RPMI7951 (cell line): ENCODE results near the gene FAXC. TPM values are rescaled to one million over a fixed set of nuclear protein-coding genes. Genes with fewer than 3 reads are reported as not detected.

Experiments
- total RNA-seq: library from RNA; depleted of rRNA; stranded (reverse); fragments of >200 nt; shearing (Covaris generic); gene quantifications from 2 replicates; pipeline ENCODE4 v1.2.3, GENCODE V29; 2014; rRNA removed

Gene FAXC
- total RNA-seq, 1 experiment from 2014 or later = 1.8 TPM

Other genes with a start within 250 kb of the FAXC start
- 20.0 and 22.3 TPM in 2 replicates for gene COQ3, start 44.5 kb upstream of the FAXC start, total RNA-seq
- 63.8 and 65.1 TPM in 2 replicates for gene PNISR, start 75.6 kb upstream of the FAXC start, total RNA-seq
- 11.4 and 13.1 TPM in 2 replicates for gene USP45, start 165.7 kb upstream of the FAXC start, total RNA-seq
- gene CCNC, start 219.0 kb upstream of the FAXC start, total RNA-seq = 135 and 138 TPM in 2 replicates